ENCODE measurements around the gene MOB3A. TPM values are rescaled to one million over a fixed set of nuclear protein-coding genes. Genes with fewer than 3 reads are reported as not detected.

Gene MOB3A
- polyA plus RNA-seq, 1 donor (not counting 4 experiments of a cell fraction or from before 2014, with no cell fraction given), result 34.2 TPM

DNA sequence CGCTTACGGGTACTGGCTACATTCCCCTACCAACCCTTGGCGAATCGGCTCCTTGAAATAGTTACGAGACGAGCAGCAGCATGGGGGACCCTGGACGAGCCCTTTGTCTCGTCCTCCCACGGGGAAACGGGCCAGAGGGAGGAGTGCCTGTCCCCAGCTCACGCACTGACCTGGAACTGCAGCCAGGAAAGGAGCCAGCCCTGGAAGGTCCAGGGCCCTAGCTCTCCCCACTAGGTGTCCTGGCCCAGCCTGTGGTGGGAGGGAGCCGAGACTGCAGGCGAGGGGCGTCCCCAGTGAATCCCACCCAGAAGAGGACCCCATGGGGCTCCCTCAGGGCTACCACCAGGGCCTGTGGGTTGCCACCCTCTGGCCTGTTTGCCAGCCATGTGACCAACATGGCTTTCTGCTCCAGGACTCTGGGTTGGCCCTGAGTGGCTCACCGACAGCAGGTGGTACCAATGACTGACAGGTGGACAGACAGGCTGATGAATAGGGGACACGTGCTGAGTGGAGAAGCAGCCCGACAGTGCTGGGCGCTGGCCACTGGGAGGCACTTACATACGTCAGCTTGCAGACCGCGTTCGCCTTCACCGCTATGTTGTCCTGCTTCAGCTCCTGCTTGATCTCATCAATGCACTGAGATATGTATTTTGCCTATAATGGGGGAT, 42.1 kb upstream of the MOB3A start:
- Histone ChIP-seq H4K20me1 (ENCODE audit: control insufficient read depth, extremely low read depth, insufficient read depth, low read length) (peaks cover 13% of the 10 kb centered on the region), H3K27ac (ENCODE audit: control insufficient read depth, insufficient read depth, low read length) (no peak overlapping the region)

DNA sequence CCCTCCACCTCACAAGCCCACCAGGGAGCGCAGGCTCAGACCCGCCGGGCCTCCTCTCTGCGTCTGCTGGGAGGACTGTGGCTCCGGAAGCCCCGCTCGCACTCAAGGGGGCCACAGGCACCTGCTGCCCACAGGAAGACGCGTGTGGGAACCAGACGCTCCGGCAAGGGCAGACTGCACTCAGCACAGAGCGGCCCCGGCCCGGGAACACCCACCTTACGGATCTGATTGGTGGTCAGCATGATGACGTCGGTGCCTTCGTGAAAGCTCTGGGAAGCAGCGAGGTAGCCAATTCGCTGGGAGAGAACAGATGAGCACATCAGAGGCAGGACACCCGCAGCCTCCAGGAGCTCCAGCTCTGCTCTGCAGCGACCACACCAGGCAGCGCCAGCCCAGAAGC, 40.7 kb upstream of the MOB3A start:
- H3K4me2 ChIP-seq (ENCODE audit: control insufficient read depth, extremely low read depth, insufficient read depth, low read depth, low read length), result no peak overlapping the region
- no peaks in the 10 kb centered on the region for H3K27me3 ChIP-seq (ENCODE audit: control insufficient read depth, extremely low read depth, insufficient read depth, low read length)
- H3K27ac ChIP-seq (ENCODE audit: control insufficient read depth, insufficient read depth, low read length), result no peak overlapping the region
- no peak overlapping the region for H2AFZ ChIP-seq (ENCODE audit: control insufficient read depth, low read length)
- TF ChIP-seq, protein P1, sequence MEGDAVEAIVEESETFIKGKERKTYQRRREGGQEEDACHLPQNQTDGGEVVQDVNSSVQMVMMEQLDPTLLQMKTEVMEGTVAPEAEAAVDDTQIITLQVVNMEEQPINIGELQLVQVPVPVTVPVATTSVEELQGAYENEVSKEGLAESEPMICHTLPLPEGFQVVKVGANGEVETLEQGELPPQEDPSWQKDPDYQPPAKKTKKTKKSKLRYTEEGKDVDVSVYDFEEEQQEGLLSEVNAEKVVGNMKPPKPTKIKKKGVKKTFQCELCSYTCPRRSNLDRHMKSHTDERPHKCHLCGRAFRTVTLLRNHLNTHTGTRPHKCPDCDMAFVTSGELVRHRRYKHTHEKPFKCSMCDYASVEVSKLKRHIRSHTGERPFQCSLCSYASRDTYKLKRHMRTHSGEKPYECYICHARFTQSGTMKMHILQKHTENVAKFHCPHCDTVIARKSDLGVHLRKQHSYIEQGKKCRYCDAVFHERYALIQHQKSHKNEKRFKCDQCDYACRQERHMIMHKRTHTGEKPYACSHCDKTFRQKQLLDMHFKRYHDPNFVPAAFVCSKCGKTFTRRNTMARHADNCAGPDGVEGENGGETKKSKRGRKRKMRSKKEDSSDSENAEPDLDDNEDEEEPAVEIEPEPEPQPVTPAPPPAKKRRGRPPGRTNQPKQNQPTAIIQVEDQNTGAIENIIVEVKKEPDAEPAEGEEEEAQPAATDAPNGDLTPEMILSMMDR (optimal IDR thresholded peaks at IDR 0.05 in 1 of 3, IDR thresholded peaks at IDR 0.05 in 1 of 3, conservative IDR thresholded peaks at IDR 0.05 in 1 of 3; ENCODE audit: extremely low read depth in 1 of 3, insufficient read depth in 2 of 3, low read length in 3 of 3), result no peak
- no peak for TF ChIP-seq EZH2 (IDR thresholded peaks at IDR 0.05; ENCODE audit: low read length)
- dilution Hi-C loops (cut with MboI; ENCODE audit: extremely low pct_ligation_motif_present, low sequenced_read_pairs), result no loop called here
- H3K4me3 ChIP-seq (ENCODE audit: control insufficient read depth in 2 of 3, extremely low read depth in 1 of 3, insufficient read depth in 2 of 3, low read depth in 1 of 3, low read length in 3 of 3), result no peak overlapping the region
- H3K9me3 ChIP-seq (ENCODE audit: control insufficient read depth, low read depth, low read length), result no peaks in the 10 kb centered on the region
- peaks cover 73% of the 10 kb centered on the region for H3K79me2 ChIP-seq (ENCODE audit: control insufficient read depth, insufficient read depth, low read length)
- no peaks in the 10 kb centered on the region for H3K4me1 ChIP-seq (ENCODE audit: control insufficient read depth, extremely low read depth, insufficient read depth, low read length)
- peaks cover 9% of the 10 kb centered on the region for H4K20me1 ChIP-seq (ENCODE audit: control insufficient read depth, extremely low read depth, insufficient read depth, low read length)
- no peaks in the 10 kb centered on the region for H3K9me1 ChIP-seq (ENCODE audit: control insufficient read depth, extremely low read depth, insufficient read depth, low read length)
- FAIRE-seq (no peak), DNase-seq (ENCODE audit: low read depth, low spot score) (no peak)
- H3K36me3 ChIP-seq (ENCODE audit: control insufficient read depth in 2 of 2, extremely low read depth in 1 of 2, insufficient read depth in 2 of 2, low read length in 2 of 2), result peaks cover 23 to 48% of the 10 kb centered on the region in 2 experiments
- H3K9ac ChIP-seq (ENCODE audit: control insufficient read depth, extremely low read depth, insufficient read depth, low read length), result no peak overlapping the region

More for the DNA sequence above, 42.1 kb upstream of the MOB3A start:
- Histone ChIP-seq H3K79me2 (ENCODE audit: control insufficient read depth, insufficient read depth, low read length) (peaks cover 73% of the 10 kb centered on the region), H2AFZ (ENCODE audit: control insufficient read depth, low read length) (no peak overlapping the region), H3K36me3 (ENCODE audit: control insufficient read depth in 2 of 2, extremely low read depth in 1 of 2, insufficient read depth in 2 of 2, low read length in 2 of 2) (peaks cover 16 to 36% of the 10 kb centered on the region in 2 experiments), H3K9me3 (ENCODE audit: control insufficient read depth, low read depth, low read length) (no peaks in the 10 kb centered on the region), H3K4me3 (ENCODE audit: control insufficient read depth in 2 of 3, extremely low read depth in 1 of 3, insufficient read depth in 2 of 3, low read depth in 1 of 3, low read length in 3 of 3) (no peak overlapping the region), H3K9ac (ENCODE audit: control insufficient read depth, extremely low read depth, insufficient read depth, low read length) (no peak overlapping the region), H3K4me1 (ENCODE audit: control insufficient read depth, extremely low read depth, insufficient read depth, low read length) (no peaks in the 10 kb centered on the region), H3K4me2 (ENCODE audit: control insufficient read depth, extremely low read depth, insufficient read depth, low read depth, low read length) (no peak overlapping the region), H3K27me3 (ENCODE audit: control insufficient read depth, extremely low read depth, insufficient read depth, low read length) (no peaks in the 10 kb centered on the region), H3K9me1 (ENCODE audit: control insufficient read depth, extremely low read depth, insufficient read depth, low read length) (no peaks in the 10 kb centered on the region)
- DNase-seq (ENCODE audit: low read depth, low spot score), result no peak
- TF ChIP-seq EZH2 (IDR thresholded peaks at IDR 0.05; ENCODE audit: low read length), result no peak
- dilution Hi-C loops (cut with MboI; ENCODE audit: extremely low pct_ligation_motif_present, low sequenced_read_pairs), result no loop called here
- FAIRE-seq, result no peak
